Activated CD8-positive, alpha-beta memory T cell treated with anti-CD3 and anti-CD28 coated beads for 36 hours (primary cell): Measurements from ENCODE around the gene OLFML3. TPM values are rescaled to one million over a fixed set of nuclear protein-coding genes. Genes with fewer than 3 reads are reported as not detected.
"Not testable (repeated sequence)": the region's sequence is repeated elsewhere in the genome, so short reads cannot be mapped to it uniquely, and the experiment has no call there.

ENCODE experiments used
- CTCF ChIA-PET: fragments of 350-600 bp; sonication (Branson Sonifier 250); formaldehyde crosslinking; loops from one replicate; lab custom pipeline; 2021; ENCODE audit warnings: antibody characterized with exemption; lab: Charles Lee
- POLR2A ChIA-PET: fragments of 350-600 bp; sonication (Branson Sonifier 250); formaldehyde crosslinking; loops from one replicate; lab custom pipeline; 2021; ENCODE audit warnings: antibody characterized with exemption; lab: Charles Lee
- total RNA-seq, 2 experiments: library from RNA; stranded (reverse); gene quantifications; one replicate each; pipeline ENCODE4 v1.2.3, GENCODE V29; 2021

Gene OLFML3
- total RNA-seq, 2 experiments from 2014 or later, result 0.15 to 0.17 TPM

- POLR2A ChIA-PET, result no interaction called here
- CTCF ChIA-PET, result no interaction called here
Measured at GRCh38 chr1:114009393-114009792, 30.1 kb downstream of the OLFML3 start.

DNA sequence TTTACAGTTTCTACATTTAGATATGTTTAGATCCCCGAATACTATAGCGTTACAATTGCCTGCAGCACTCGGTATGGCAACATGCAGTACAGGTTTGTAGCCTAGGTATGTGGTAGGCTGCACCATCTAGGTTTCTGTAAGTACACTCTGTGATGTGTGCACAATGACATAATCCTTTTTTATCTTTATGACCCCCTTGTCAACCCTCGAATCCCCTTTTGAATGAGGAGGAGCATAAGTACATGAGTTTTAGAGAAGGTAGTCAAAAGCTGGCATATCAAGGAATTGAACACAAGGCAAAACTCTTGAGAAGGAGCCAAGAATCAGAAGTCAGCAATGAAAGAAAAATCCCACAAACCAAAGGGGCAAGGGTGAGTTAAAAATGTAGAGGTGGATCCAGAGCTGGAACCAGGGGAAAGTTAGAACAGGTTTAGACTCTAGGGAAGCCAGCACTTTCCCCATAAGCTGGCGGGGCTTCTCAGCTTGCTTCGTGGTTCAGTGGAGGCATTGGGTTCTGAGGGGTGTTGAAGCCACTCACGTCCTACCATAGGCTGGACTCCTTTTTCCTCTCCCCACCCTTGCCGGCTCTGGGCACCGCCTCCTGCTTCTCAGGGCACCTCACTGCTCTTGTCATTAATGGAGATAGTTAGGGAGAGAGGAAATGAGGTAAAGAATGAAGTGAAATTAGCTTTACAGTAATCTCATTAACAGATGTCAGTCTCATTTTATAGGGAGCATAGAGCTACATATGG lies 31.3 kb downstream of the OLFML3 start:
- CTCF ChIA-PET, result no interaction called here
- POLR2A ChIA-PET, result no interaction called here

DNA sequence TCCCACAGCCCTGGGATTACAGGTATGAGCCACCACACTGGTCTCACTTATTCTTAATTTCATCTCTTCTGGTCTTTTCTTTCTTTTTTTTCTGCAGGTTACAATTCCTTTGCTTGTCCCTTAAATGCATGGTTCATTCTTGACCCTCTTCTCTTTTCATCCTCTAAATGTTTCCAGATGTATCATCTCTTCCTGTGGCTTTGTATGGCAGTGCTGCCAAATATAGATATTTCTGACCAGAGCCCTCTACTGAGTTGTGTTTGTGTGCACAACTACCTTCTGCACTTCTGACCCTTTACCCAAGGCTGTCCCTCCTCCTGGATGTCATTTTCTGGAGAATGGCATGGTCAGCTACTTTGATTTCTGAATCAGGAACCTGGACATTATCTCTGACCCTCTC lies 32.5 kb downstream of the OLFML3 start:
- ChIA-PET CTCF (no interaction called here), POLR2A (no interaction called here)

DNA sequence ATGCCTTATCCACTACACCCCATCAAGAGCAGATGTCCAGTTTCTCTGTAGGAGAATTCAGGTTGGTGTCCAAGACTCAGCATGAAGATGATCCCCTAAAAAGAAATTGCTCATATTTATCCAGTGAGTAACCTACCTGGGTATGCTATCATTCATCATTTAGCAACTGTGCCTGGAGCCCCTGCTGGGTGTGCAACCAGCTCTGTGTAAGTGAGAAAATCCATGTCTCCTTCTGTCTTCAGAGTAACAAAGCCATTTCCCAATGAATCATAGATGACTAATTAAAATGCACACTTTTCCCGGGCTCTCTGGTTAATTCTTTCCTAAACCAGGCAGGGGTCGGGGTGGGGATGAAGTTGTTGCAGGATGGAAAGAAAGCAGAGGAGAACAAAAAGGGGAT lies 35.8 kb downstream of the OLFML3 start:
- POLR2A ChIA-PET, result no interaction called here
- CTCF ChIA-PET, result no interaction called here

- CTCF ChIA-PET, POLR2A ChIA-PET: not testable (repeated sequence)
Measured at GRCh38 chr1:114019724-114020123, 40.5 kb downstream of the OLFML3 start.

GRCh38 chr1:114021665-114022099 lies 42.4 kb downstream of the OLFML3 start:
- POLR2A ChIA-PET, result no interaction called here
- CTCF ChIA-PET, result no interaction called here

- ChIA-PET CTCF (no interaction called here), POLR2A (no interaction called here)
Measured at GRCh38 chr1:114022877-114023276, 43.6 kb downstream of the OLFML3 start.

- ChIA-PET CTCF (interaction anchor here (0.6 kb wide), 2 partner anchors 799 to 845 kb away, joined by 3 read pairs; no protein-coding TSS in a partner anchor), POLR2A (no interaction called here)
Measured at GRCh38 chr1:114023377-114023776, 44.1 kb downstream of the OLFML3 start.

DNA sequence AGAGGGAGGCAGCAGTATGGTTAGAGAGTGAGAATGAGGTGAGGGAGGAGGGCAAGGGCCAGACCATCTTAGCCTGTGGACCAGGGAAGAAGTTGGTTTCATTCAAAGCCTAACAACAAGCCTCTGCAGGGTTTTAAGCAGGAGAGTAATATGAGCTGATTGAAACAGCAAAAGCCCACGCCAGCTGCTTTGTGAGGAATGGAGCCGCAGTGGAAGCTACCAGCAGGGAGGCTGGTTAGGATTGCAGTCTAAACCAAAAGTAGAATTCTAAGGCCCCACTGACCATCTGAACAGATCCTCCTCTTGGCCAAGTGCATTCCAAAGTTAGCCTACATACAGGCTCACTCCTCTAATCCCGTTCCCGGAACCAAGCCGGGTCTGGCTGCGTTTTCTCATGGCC lies 44.8 kb downstream of the OLFML3 start:
- CTCF ChIA-PET, result interaction anchor here (0.6 kb wide), 3 partner anchors 497 to 845 kb away, joined by 3 to 6 read pairs (median 3); no protein-coding TSS in a partner anchor
- POLR2A ChIA-PET, result no interaction called here

- ChIA-PET CTCF (no interaction called here), POLR2A (no interaction called here)
Measured at GRCh38 chr1:114025609-114026401, 46.5 kb downstream of the OLFML3 start.

GRCh38 chr1:114026797-114027196 lies 47.5 kb downstream of the OLFML3 start:
- ChIA-PET CTCF (no interaction called here), POLR2A (no interaction called here)

Other genes with a start within 250 kb of the OLFML3 start
- gene PHTF1, start 220.0 kb upstream of the OLFML3 start, total RNA-seq, result 10 to 100 TPM; 19.7 to 22.1 TPM
- gene RSBN1, start 167.0 kb upstream of the OLFML3 start, total RNA-seq, result 10 to 100 TPM; 14.4 to 15.3 TPM
- gene PTPN22, start 107.8 kb upstream of the OLFML3 start, total RNA-seq, result 10 to 100 TPM; 71.6 to 73.3 TPM
- gene BCL2L15, start 91.9 kb upstream of the OLFML3 start, total RNA-seq, result under 1 TPM; 0.74 to 0.82 TPM
- 10 to 100 TPM; 35.1 to 37.0 TPM for gene AP4B1, start 74.7 kb upstream of the OLFML3 start, total RNA-seq
- 10 to 100 TPM; 33.2 to 33.9 TPM for gene DCLRE1B, start 74.1 kb upstream of the OLFML3 start, total RNA-seq
- 10 to 100 TPM; 60.7 to 61.7 TPM for gene HIPK1, start 50.1 kb upstream of the OLFML3 start, total RNA-seq
- not detected for gene SYT6, start 174.4 kb downstream of the OLFML3 start, total RNA-seq